ENCODE measurements around the gene EMP3.

EMP3 gene

DNA sequence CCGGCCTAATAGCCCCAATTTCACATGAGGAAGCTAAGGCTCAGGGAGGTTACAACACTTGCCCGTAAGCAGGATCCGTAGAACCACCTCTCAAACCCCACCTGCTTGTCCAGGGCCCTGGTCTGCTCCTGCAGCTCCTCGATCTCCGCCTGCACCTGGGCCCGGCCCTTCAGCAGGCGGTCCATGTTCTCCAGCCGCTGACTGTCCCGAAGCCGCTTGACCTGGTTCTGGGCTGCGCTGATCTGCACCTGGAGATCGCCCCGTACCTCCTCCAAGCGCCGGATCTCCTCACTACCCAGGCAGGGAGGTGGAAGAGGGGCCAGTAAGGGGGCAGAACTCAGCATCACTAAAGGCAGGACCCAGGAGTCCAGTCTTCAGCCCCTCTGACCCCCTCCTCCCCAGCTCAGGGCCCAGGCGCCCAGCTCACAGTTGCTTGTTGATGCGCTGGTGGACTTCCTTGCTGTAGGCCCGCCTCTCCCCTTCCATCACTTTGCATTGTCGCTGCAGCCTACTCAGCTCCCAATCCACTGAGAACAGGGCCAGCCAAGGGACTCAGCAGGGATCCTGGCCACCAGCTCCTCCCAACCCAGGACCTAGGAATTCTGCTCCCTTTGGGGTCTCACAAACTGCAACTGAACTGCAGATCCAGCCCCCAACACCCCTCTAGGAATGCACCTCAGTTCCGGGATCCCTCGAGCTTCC, 6.9 kb upstream of the EMP3 start:
- DNase-seq, result no peak

DNA sequence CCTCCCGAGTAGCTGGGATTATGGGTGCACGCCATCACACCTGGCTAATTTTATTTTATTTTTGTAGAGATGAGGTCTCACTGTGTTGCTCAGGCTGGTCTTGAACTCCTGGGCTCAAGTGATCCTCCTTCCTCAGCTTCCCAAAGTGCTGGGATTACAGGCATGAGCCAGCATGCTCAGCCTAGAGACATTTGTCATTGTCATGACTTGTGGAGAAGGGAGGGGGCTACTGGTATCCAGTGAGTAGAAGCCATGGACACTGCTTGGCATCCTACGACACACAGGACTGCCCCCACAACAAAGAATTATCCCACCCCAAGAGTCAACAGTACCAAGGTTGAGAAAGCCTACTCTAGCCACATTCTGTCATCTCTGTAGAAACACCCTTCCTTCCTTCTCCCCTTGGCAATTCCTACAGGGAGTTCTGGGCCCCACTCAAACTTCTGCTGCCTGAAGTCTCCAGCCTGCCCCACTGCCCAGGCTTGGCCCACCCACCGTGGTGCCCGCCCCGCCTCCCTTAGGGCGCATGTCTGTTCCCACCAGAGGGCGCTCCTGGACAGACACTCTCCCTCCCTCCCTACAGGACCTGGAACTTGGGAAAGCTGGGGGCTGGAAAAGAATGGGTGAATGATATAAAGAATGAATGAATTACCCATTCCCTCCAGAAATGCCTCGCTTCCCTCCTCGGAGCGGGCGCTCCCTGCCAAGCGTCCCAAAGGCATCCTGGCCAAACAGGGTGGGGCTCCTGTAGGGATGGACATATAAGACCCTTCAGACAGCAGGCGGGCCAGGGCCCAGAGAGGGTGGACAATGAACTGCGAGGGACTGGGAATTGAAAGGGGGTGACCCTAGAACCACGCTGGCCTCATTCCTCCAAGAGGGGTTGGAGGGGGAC, 5.5 kb upstream of the EMP3 start:
- peak; percentile 33 for DNase-seq

DNA sequence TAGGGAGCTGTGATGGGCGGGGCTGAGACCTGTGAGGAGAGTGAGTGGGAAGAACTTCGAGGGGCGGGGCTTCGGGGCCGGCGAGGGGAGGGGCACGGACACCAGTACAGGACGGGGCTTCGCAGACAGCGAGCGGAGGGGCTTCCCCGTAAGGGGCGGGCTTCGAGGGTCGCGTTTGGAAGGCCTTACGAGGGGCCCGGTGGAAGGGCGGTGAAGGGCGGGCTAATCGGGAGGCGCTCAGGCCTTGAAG, 4.1 kb upstream of the EMP3 start:
- DNase-seq, result peak; percentile 88

DNA sequence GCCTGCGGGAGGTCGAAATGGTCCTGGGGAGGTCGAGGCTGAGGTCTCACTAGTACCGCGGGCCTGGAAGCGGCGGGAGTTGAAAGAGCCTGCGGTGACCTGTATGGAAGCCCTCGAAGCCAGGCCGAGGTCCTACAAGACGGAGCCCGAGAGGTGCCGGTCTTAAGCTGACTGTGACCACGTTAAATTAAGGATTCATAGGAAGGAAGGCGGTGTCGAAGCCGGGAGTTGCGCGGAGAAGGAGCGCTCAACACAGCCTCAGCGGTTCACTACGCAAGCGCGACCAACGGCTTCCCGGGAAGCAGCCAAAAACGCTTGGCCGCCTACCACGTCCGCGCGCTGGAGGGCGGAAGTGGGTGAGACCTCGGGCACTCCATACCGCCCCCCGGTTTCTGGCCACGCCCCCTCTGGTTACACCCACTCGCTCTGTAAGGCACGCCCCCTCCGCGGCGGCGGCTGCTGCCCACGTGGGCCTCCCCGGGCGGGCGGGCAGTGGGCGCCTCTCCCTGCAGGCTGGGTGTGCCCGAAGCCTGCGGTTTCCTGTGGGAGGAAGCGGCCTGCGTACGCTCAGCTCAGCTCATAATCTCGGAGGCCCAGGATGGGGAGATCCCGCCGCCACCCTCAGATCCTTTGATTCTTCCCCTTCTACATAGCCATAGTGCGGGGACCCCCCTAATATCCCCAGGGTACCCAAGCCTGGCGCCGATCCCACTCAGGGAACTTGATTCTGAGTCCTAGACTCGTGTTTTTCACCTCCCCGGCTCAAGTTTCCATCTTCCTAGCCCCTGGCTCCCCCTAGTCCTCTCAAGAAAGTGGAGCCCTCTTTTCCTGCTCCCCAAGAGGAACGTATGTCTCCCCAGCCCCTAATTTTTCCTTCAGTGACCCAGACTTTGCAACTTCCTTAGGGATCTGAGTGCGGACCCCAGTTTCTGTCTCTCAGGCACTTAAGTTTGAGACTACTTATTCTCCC, 3.4 kb upstream of the EMP3 start:
- peak; percentile 99 for DNase-seq

DNA sequence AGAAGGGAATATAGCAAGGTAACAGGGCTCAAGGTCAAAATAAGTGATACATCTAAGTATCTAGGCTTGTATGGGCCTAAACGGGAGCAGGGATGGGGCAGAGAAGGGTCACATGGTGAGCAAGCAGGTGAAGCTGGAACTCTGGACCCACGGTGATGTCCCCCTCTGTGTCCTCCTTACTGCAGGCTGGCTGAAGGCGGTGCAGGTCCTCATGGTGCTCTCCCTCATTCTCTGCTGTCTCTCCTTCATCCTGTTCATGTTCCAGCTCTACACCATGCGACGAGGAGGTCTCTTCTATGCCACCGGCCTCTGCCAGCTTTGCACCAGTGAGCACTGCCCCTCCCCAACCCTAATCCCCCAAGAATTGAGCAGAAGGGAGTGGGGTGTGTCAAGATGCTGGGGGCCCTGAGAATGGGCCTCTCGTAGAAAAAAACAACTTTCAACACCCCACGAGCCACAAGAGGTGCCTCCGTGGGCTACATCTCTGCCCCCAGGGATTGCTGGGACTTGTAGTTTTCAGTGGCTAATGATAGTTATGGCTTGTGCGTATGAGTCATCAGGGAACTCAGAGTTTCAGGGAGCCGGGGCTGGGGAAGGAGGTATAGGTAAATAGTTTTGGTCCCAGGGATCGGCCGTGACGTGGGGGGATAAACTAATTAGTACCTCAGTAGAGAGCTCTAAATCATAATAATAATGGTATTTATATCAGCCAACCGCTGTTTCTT, 4.0 kb downstream of the EMP3 start:
- DNase-seq, result no peak

DNA sequence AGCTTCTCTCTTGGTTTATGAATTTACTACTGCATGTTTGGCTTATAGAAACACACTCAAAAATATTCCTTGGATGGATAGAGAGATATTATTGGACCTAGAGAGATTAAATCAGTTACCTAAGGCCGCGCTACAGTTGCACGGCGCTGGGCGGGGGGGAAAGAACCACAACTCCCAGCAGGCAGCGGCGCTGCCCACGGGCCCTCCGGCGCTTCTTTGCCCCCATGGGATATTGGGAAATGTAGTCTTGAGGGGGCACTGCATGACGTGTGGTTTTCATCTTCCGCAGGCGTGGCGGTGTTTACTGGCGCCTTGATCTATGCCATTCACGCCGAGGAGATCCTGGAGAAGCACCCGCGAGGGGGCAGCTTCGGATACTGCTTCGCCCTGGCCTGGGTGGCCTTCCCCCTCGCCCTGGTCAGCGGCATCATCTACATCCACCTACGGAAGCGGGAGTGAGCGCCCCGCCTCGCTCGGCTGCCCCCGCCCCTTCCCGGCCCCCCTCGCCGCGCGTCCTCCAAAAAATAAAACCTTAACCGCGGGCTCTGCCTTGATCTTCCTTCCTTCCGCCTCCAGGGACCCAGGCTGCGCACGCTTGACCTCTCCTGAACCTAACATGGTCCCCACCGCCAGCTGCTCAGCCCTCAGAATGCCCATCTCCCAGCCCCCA, 4.8 kb downstream of the EMP3 start:
- peak; percentile 61 for DNase-seq

DNA sequence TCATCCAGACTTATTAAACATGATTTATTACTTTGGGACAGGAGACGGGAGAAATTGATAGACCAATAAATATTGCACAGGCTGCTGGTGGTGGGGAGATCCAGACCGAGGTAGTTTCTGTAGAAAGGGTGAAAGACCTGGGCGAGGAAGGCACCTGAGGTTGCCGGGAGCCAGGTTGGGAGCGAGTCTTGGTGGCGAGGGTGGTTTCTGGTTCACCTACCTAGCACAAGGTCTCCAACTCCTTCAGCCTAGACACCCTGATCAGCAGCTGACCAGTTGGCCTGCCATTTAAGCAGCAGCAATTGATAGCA, 7.0 kb downstream of the EMP3 start:
- no peak for DNase-seq

DNA sequence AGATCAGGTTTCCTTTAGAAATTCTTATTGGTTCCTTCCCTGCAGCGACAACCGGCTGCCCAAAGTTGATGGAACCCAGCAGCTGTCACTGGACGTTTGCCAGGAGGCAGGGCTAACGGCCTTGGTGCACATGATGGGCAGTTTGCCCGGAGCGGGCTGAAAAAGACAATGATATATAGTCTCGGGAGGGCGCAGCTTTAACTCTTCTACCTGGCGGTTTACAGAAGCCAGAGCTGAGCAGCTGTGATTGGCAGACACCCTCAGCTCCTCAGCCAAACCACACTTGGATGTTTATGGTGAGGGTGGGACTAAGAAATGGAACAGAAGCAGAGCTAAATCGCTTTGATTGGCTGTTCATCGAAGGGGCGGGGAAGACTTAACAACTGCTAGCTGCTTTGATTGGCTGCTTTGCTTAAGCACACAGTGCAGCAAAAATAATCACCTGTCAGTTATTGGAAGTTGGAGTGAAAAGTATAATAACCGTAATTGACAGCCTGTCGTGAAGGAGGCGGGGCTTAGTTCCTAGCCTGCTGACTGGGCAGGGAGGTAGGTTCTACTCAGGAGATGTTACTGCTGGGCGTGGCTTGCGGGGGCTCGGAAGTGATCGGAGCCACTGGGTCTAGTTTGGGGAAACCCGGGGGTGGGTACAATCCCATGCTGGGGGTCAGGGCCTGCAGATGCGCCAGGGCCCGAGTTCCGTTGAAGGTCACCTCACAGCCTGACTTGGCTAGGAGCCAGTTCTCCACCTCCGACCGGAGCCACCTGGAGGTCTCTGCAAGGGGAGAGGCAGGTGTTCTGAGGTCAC, 7.5 kb downstream of the EMP3 start:
- peak; percentile 61 for DNase-seq

DNA sequence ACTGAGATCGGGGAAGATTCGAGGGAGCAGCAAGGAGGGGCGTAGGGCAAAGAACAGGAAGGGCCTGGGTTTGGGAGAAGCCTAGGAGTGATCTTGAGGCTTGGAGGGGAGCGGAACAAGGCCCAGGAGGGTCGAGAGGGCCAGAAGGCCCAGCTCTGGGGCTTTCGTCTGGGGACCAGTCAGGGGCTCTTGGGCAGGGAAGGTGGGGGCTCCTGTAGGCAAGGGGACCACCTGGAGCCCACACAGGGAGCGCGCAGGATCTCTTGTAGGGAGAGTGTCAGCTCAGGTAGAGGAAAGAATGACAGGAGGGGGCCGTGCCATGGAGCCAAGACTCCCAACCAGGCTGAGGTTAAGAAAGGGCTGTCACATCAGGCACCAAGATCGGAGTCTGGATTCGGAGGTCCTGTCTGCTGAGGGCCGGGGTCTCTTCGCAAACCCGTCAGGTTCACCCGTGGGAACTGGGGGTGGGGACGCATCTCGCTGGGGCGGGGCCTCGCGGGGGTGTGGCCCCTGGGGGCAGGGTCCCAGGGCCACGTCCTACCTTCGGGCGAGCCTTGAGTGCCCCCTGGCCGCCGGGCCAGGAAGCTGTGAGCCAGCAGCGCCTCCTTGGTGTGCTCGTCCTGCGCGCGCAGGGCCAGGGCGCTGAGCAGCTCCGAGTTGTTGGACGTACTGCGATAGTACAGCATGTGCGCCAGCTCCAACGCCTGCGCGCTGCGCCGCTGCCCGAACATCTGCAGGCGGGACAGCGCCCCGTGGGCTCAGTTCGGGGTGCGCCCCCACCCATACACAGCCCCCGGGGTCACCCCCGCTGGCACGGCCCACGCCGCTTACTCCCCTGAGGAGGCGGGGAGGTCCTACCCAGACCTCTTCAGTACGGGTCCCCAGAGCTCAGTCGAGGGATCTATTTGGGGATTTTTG, 8.4 kb downstream of the EMP3 start:
- peak; percentile 89 for DNase-seq

DNA sequence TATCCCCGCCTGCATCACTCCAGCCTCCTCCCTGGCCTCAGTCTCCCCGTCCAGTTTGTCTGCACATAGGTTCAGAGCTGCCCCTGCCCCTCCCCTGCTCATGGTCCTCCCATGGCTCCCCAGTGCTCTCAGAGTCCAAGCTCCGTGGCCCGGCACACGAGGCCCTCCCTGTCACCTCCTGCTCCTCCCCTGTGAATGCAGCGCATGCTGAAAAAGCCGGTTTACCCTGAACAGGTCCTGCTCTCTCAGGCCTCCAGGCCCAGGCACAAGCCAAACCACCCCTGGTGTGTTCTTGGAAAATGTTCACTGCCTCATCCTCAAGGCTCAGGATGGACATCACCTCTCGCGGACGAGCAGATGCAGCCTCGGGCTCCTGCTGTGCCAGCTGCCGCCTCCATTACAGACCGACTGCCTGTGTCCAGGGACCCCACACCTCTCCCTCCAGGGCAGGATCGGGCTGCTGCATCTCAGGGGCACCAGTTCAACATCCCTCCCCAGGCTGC, 13.0 kb downstream of the EMP3 start:
- no peak for DNase-seq

DNA sequence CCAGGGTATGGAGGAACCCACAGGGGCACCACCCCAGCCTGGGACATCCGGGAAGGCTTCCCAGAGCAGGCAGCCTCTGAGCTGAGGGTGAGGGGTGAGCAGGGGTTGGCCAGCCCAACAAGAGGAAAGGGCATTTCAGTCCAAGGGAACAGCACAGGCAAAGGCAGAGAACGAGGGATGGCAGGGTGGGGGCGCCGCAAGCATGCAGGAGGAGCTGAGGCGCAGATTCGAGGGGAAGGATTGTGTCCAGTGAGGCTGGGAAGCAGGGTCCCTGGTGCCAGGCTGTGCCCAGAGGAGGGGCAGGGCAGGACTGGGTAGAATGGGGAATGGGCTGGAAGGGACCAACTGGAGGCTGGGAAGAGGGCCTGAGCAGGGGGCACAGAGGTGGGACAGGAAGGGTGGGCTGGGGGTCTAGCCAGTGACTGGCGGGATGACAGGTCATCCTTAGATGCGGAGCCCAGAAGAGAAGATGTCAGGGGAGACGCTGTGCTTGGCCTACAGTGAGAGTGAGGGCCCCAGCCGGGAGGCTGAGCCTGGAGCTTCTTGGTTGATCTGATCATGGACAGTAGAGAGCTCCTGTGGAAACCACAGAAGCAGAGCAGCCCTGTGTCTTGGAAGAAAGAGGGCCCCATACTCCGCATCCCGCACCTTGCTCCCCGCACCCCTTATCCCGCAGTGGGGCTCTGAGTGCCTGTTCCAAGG, 13.6 kb downstream of the EMP3 start:
- no peak for DNase-seq

DNA sequence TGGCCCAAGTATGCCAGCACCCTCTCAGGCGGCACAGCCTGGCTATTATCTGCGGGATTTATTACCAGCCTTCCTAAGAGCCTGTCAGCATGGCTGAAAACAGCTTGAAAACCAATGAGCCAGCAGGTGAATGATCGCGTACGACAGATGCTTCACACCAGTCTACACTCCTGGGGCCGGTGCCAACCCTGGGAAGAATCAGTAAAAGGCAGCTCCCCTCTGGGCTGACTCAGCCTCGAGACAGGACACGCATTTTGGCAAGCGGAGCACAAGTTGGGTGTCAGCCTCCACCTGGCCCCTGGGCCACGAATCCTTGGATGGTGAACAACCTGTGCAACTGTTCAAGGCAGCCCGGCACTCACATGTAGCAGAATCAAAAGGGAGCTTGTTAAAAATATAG, 15.6 kb downstream of the EMP3 start:
- DNase-seq, result no peak

DNA sequence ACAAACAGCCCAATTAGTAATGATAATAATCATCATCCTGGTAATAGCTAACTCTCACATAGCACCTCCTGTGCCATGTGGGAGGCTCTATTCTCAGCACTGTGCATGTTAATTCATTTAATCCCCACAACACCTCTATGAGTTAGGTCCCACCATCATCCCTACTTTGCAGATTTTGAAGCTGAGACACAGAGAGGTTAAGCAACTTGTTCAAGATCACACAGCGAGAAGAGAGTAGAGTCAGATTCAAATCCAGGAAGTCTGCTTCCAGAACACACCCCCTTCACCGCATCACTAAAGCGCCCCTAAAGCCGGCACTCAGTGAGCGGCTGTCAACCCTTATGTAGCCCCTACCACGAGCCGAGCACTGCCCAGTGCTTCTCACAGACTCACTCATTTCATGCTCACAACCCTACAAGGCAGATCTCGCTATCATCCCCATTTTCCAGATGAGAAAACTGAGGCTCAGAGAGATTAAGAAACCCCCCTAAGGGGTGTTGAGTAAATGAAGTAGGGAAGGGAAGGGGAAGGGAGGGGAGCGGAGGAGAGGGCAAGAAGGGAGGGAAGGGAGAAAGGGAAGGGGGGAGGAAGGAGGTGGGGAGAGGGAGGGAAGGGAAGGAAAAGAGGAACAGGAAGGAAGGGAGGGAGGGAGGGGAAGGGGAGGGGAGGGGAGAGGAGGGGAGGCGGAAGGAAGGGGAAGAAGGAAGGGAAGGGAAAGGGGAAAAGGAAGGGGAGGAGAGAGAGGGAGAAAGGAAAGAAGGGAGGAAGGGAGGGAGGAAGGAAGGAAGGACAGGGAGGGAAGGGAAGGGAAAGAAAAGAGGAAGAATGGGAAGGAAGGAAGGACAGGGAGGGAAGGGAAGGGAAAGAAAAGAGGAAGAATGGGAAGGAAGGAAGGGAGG, 16.4 kb downstream of the EMP3 start:
- no peak for DNase-seq

DNA sequence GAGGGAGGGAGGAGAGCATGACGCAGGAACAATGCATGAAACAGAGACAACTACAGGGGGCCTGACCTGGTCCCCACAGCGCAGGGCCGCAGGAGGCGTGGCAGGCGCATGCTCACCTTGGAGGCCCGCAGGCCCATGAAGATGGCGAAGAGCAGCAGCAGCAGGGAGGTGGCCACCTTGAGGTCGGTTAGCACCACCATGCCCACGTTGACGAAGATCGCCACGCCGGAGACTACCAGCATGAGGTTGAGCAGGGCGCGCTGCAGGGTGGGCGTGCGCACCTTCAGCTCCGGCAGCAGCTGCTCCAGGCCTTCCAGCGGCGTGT, 17.0 kb downstream of the EMP3 start:
- DNase-seq, result no peak

DNA sequence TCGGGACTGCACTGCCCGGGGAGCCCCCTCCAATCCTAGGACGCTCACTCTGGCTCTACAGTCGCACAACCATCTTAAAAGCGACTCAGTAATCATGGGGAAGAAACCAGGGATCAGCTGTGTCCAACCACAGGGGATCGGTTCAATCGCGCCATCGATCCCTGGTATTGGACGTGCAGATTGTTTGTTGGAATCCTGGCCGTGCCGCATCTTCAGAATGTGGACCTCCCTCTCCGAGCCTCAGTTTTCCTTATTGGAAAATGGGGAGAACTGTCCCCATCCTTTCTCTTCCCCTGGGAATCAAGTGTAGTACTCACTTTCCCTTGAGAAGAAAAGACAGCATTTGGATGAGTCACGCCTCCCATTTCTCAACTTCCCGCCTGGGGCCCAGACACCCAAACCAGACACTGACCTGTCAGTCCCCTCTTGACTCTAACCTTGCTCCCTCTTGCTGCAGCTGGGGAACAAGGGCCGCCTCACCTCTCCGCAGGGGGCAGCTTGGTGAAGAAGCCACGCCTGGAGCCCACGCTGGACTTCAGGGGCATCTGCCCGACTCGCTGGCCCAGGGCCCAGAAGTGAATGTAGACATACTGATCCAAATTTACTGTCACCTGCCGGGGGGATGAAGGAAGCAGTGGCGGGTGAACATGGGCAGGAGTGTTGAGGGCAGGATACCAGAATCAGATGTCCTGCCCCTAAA, 17.6 kb downstream of the EMP3 start:
- DNase-seq, result no peak

DNA sequence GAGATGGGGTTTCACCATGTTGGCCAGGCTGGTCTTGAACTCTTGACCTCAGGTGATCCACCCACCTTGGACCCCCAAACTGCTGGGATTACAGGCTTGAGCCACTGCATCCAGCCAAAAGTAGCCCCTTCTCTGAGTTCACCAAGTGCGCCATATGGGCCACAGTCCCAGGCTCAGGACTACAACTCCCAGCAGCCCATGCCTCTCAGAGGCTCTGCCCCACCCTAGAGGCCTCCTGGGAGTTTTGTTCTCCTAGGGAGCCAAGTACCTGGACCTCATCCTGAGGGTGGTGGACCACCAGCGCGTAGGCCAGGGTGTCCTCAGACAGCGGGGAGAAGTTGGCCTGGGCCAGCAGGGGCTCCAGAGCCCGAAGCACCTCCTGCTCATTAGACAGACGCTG, 19.5 kb downstream of the EMP3 start:
- DNase-seq, result no peak

DNA sequence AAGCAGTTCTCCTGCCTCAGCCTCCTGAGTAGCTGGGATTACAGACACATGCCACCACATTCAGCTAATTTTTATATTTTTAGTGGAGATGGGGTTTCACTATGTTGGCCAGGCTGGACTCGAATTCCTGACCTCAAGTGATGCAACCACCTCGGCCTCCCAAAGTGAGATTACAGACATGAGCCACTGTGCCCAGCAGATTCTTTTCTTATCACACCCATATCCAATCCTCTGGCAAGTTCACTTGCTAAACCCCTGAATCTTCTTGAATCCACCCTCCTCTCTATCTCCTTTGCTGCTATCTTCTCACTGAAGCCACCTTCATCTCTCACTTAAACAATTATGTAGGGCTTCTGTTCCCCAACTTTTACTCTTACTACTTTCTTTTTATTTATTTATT, 20.8 kb downstream of the EMP3 start:
- no peak for DNase-seq

DNA sequence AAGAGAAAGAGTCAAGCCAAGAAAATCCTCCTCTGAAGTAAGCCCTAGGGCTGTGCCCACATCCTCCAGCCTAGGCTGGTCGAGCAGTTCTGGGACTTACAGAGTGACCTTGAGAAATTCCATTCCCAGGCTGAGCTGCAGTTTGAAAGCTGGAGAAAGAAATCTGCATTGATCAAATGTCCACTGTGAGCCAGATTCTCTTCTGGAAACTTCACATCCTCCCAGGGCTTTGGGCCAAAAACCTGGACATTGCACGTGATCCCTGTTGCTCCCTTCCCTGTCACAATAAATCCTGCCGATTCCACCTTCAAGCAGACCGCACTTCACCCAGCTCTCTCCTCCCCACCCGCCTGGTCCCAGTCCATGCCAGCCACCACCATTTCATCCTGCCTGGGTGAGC, 22.7 kb downstream of the EMP3 start:
- DNase-seq, result no peak

Data from activated gamma-delta T cell (primary cell).